Left renal cortex interstitium (tissue), 4 donors: Measurements from ENCODE around the gene CNTN5. TPM values are rescaled to one million over a fixed set of nuclear protein-coding genes. Genes with fewer than 3 reads are reported as not detected.
"Not testable (repeated sequence)": the region's sequence is repeated elsewhere in the genome, so short reads cannot be mapped to it uniquely, and the experiment has no call there.

Experiments
- DNase-seq, 4 donors: peaks; one replicate each; pipeline ENCODE4 v3.0.0-alpha.2; 2013; ENCODE audit warnings: low read depth in 4 of 4, low spot score in 2 of 4, missing footprints in 1 of 4
- polyA plus RNA-seq, 4 donors: library from polyadenylated mRNA; unstranded; fragments of 120-200 nt; gene quantifications; one replicate each; pipeline ENCODE4 v1.2.1, GENCODE V29; 2013; ENCODE audit not compliant: insufficient read length in 4 of 4

Gene CNTN5
- polyA plus RNA-seq = 10 to 100 TPM; 19.3 to 23.3 (median 20.7) TPM

GRCh38 chr11:99020352-99021225 is at the start of gene CNTN5:
CNTN5 (plus strand) TSS chr11:99020949.
- peak in 3 of 4 donors; percentile 73 to 83 (median 75) for DNase-seq

- no peak for DNase-seq
Measured at GRCh38 chr11:98979205-98979604, 41.5 kb upstream of the CNTN5 start.

GRCh38 chr11:99015634-99016454 is 4.9 kb upstream of the CNTN5 start:
- DNase-seq = peak in 2 of 4 donors; percentile 37 to 45

GRCh38 chr11:99019696-99020095 is 1.1 kb upstream of the CNTN5 start:
- peak in 3 of 4 donors; percentile 23 to 53 (median 35) for DNase-seq

GRCh38 chr11:99037057-99037456 is 16.3 kb downstream of the CNTN5 start:
- DNase-seq = no peak

GRCh38 chr11:99063331-99063730 is 42.6 kb downstream of the CNTN5 start:
- DNase-seq = no peak

GRCh38 chr11:99065121-99065520 is 44.4 kb downstream of the CNTN5 start:
- DNase-seq = no peak

GRCh38 chr11:99066618-99067317 is 46.0 kb downstream of the CNTN5 start:
- DNase-seq = no peak

- DNase-seq = no peak
Measured at GRCh38 chr11:99068832-99069231, 48.1 kb downstream of the CNTN5 start.

GRCh38 chr11:99069856-99070444 is 49.2 kb downstream of the CNTN5 start:
- peak in 2 of 4 donors; percentile 33 to 34 for DNase-seq

- peak in 2 of 4 donors; percentile 15 to 34 for DNase-seq
Measured at GRCh38 chr11:99079576-99079975, 58.8 kb downstream of the CNTN5 start.

- DNase-seq = no peak
Measured at GRCh38 chr11:99080154-99080553, 59.4 kb downstream of the CNTN5 start.

- DNase-seq = no peak
Measured at GRCh38 chr11:99098258-99098657, 77.5 kb downstream of the CNTN5 start.

- no peak for DNase-seq
Measured at GRCh38 chr11:99098751-99099150, 78.0 kb downstream of the CNTN5 start.

GRCh38 chr11:99117603-99118002 is 96.9 kb downstream of the CNTN5 start:
- no peak for DNase-seq

- DNase-seq = not testable (repeated sequence)
Measured at GRCh38 chr11:99133862-99134261, 113.1 kb downstream of the CNTN5 start.

- no peak for DNase-seq
Measured at GRCh38 chr11:99135508-99135907, 114.8 kb downstream of the CNTN5 start.

- DNase-seq = no peak
Measured at GRCh38 chr11:99142237-99142636, 121.5 kb downstream of the CNTN5 start.

GRCh38 chr11:99148352-99148751 is 127.6 kb downstream of the CNTN5 start:
- DNase-seq = no peak

GRCh38 chr11:99154277-99154676 is 133.5 kb downstream of the CNTN5 start:
- DNase-seq = no peak
